ENCODE results near the gene OSGIN1.

GRCh38 chr16:83969771-83970429 is 16.9 kb downstream of the OSGIN1 start:
- TF ChIP-seq CTCF (IDR thresholded peaks at IDR 0.05) (no peak), POLR2A (IDR thresholded peaks at IDR 0.05) (no peak)

Data from body of pancreas (tissue), 4 donors.